A204.1 (cell line): ENCODE data around the gene FOXP4.

Source experiments
- FAIRE-seq: peaks from 2 replicates; lab custom pipeline; 2012; peaks lifted over from hg19 to GRCh38; lab: Jason Lieb, UNC

FOXP4 gene, protein sequence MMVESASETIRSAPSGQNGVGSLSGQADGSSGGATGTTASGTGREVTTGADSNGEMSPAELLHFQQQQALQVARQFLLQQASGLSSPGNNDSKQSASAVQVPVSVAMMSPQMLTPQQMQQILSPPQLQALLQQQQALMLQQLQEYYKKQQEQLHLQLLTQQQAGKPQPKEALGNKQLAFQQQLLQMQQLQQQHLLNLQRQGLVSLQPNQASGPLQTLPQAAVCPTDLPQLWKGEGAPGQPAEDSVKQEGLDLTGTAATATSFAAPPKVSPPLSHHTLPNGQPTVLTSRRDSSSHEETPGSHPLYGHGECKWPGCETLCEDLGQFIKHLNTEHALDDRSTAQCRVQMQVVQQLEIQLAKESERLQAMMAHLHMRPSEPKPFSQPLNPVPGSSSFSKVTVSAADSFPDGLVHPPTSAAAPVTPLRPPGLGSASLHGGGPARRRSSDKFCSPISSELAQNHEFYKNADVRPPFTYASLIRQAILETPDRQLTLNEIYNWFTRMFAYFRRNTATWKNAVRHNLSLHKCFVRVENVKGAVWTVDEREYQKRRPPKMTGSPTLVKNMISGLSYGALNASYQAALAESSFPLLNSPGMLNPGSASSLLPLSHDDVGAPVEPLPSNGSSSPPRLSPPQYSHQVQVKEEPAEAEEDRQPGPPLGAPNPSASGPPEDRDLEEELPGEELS

GRCh38 chr6:41545703-41546474, at the start of gene FOXP4:
Gene FOXP4, plus strand, starts transcription at chr6:41546381. Its CDS starts 19,380 bp downstream, at chr6:41565761.
- no peak for FAIRE-seq

DNA sequence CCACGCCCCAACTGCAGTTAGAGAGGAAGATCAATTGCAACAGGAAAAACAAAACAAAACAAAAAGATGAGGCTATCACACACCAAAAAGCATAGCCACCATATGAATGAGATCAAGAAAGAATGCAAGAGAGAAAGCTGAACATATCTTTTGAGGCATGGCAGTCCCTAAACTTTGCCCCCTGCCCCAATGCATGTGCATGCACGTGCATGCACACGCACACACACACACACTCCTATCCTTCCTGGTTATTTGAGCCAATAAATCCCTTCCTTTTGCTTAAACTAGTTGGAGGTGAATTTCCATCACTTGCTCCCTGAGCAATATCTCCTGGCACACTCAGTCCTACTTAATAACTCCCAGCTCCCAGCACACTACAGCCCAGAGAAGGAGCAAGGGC, 48.6 kb upstream of the FOXP4 start:
- no peak for FAIRE-seq

DNA sequence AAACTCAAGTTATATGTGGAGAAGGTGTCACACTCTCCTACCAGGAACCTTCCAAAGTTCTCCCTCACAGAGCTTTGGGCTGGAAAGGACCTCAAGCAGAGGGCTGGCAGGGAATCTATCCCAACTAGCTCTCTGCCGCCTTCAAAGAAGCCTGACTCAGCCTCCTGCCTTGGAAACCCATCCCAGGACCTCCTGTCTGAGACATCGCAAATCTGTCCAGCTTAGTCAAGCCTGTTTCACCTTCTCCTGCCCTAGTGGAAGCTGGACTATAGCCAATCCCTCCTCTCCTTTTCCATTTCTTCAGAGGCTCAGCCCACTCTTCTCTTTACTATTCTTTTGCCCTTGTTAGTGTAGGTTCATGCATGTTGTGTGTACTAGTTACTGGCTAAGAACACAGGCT, 48.2 kb upstream of the FOXP4 start:
- no peak for FAIRE-seq

DNA sequence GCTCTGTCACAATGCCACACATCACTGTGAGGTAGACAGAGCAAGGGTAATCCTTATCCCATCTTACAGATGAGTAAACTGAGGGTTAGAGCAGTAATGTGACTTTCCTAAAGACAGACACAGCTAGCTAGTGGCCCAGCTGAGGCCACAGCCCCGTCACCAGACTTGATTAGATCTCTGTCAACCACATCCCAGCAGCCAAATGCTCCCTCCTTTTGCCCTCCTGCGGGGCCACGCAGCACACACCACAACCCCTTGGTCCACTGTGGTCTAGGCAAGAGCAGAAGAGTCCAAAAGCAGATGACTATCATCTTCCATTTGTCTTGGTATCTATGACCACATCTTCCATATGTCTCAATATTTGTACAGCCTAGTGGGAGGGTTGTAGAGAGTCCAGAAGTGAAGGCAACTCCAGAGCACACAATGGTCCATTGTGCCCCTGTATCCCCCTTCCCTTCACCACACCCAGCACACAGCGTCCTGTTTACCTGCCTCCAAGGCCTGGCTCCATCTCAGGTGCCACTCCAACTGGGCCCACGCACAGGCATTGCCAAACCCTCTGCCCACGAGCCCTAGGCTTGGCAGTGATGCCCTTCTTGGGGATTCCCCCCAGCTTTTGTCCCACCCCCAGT, 47.1 kb upstream of the FOXP4 start:
- no peak for FAIRE-seq

GRCh38 chr6:41500561-41500960, 45.6 kb upstream of the FOXP4 start:
- no peak for FAIRE-seq

- FAIRE-seq, result no peak
Observed at GRCh38 chr6:41502566-41502916, 43.6 kb upstream of the FOXP4 start.

DNA sequence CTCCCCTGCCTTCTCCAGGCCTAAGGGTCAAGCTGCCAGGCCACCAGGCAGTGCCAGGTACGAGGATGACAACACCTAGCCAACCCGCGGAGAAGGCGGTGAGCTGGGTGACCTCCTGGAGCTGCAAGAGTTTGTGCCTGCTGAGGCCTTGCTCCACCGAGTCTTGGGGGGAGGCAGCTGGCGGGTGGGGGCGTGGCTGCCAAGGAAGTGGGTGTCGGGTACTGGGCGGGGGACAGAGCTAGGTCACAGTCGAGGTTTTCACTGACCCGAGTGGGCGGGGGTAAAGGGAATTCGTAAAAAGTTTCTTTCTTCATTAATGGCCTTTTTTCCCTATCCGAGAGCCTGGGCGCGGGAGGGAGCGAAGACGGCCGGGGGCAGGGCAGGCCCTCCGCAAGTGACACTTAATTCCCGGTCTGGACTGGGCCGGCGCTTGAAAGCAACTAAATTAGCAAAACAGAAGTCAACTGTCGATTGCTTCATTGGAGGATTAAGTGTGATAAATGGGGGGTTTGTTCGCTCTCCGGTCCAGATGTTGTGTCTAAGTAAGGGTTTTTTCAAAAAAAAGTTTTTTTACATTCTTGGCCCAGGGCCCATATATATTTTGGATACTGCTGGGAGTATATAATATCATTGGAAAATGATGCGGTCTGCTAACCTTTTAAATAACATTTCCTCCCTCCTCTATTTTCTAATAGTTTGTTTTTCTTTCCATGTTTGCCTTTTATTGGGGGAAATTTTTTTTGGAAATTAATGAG, 43.1 kb upstream of the FOXP4 start:
- FAIRE-seq, result no peak

DNA sequence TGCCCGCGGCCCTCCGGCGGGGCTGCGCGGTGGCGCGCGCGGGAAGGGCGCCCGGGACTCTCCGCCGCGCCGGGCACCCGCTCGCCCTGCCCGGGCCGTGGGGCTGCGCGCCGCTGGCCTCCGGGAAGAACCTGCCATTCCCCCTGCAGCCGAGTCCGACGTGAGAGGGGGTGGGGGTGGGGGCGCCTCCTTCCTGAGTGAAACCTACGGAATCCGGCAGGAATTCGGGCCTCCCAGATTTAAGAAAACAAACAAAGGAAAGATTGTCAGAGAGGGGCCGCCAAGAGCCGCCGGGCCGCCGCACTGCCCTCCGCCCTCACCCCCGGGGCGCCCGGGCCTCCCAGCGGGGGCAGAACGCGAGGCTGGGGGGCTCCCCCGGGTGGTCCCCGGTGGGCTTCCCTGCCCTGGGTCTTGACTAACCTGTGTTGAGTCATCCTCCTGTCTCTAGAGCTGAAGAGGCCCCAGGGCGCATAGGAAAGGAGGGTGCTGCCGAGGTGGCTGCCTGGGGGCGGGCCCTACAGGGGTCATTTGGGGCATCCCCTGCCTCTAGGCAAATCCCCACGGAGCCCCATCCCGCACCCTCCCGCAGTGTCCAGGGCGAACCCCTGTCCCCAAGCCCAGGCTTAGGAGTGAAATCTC, 42.2 kb upstream of the FOXP4 start:
- no peak for FAIRE-seq

- no peak for FAIRE-seq
Observed at GRCh38 chr6:41504466-41505121, 41.6 kb upstream of the FOXP4 start.

DNA sequence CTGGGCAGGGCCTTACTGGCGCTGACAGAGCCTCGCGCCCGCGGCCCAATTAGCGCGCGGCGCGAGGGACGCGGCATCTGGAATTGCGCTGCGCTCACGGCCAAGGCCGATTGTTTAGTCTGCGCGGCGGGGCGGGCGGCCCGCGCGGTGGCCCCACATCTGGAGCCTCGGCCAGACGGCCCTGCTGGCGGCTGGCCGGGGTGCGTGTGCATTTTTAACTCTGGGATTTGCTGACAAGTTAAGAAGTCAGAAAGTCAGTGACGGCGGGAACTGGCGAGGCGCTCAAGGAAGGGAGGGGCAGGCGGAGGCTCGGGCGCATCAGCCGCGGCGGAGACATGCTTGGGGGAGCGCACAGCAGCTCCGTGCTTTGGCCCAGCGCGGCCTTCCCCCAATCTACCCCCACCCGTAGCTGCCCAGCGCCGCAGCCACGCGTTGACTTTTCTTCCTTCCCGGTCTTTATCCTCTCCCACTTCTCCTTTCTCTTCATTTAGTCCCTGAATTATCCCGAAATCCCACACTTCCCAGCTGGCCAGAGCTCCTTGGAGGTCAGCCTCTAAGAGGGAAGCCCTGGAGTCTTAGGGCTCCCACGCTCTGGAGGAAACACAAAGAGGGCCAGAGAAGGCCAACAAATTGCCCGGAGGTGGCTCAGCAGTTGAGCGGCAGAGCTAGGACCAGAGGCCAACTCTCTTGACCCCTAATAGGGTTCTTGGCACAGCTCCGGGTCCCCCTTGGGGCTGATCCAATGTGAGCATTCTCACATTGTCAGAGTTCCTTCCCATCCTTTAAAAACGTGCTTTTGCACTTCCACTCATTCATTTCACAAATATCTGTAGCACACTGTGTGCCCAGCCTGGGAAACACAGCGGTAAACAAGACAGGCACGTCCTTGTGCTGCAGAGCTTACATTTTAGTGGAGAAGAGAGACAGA, 40.8 kb upstream of the FOXP4 start:
- no peak for FAIRE-seq

DNA sequence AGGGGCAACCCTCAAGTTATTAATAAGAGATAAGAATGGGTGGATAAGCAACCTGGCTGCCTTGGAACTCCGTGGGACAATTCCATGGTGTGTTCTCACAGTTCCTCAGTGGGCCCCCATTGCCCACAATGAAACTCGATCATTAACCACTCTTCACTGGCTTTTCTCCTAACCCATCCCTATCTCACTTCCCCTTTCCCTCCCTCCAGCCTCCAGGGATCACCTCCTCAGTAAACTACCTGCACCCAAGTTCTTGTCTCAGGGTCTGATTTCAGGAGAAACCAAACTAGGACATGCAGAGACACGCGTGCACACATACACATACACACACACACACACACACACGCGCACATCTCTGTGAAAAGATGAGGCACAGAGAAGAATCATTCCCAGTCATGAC, 37.7 kb upstream of the FOXP4 start:
- no peak for FAIRE-seq

- no peak for FAIRE-seq
Observed at GRCh38 chr6:41509580-41509979, 36.6 kb upstream of the FOXP4 start.

DNA sequence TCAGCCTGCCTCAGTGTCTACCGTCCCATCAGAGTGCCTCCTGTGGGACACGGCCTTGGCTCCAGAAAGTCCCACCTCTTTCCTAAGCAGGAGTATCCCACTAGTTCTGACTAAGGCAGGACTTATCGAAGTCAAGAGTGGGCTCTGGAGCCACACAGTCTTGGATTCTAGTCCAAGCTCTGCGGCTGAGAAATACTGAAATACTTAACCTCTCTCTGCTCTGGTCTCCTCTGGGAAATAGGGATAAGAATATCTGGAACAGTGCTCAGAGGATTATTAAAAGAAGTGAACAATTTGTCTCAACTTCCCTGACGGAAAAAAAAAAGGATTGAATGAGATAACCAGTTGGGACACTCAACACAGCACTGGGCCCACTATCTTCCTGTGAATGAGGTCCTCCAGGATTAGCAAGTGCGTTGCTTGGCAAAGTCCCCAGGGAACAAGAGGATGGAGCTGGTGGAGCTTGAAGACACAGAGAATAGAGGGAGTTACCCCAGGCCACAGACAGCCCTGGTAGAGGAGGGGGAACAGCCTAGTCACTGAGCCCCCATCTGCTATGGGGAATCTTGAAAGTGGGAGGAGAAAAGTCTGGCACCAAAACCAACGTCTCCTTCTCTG, 34.6 kb upstream of the FOXP4 start:
- no peak for FAIRE-seq

GRCh38 chr6:41512146-41512701, 34.0 kb upstream of the FOXP4 start:
- FAIRE-seq, result no peak

DNA sequence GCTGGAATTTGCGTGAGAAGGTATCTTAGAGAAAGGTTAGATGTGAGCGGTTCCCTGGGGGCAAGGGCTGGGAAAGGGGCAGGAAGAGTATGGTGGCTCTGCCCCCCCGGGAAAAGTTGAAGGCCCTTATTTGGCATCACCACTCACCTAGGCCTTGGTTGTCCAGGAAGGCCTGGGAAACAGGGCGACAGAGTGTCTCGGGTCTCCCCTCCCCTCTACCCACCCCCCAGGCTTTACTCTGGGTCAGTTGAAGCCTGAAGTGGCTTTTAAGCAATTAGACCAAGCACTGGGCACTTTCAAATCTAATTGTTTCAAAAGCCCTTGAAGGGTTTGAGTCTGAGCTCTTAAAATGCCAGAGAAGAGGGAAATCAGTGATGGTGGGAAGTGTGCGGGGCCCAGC, 30.2 kb upstream of the FOXP4 start:
- FAIRE-seq, result no peak

DNA sequence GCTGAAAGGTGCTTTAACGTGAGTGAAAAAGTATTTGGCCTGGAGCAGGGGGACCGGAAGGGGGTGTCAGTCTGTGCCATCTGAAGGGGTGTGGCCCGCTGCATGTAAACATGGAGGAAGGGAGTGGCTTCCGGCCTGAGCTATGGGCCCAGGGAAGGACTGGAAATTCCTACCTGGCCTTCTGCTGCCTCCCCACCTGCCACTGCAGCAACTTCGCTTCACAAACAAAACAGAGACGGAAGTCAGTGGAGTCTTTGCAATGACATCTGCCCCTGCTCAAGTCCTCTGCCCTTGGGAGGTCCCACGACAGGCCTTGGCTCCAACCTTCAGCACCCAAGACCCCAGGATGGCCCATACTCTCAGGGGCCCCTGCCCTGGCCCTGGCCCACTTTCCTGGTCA, 28.1 kb upstream of the FOXP4 start:
- no peak for FAIRE-seq

DNA sequence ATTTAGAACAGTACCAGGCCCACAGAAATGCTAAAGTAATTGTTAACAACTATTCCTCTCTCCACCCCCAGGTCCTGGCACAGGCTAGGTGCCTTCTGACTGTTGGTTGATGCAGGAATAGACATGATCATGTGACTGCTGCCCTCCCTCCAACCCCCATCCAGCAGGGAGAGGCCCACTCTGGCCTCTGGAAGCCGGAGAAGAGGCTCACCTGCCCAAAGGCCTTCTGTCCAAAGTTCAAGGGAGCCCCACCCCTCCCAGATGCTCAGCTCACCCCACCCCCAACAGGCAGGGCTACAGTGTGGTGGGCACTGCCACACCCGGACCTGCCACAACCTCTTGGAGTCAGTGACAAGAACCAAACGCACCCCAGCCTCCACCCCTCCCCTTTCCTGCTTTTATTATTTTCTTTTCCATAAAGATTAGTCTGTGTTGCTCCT, 26.9 kb upstream of the FOXP4 start:
- FAIRE-seq, result no peak

DNA sequence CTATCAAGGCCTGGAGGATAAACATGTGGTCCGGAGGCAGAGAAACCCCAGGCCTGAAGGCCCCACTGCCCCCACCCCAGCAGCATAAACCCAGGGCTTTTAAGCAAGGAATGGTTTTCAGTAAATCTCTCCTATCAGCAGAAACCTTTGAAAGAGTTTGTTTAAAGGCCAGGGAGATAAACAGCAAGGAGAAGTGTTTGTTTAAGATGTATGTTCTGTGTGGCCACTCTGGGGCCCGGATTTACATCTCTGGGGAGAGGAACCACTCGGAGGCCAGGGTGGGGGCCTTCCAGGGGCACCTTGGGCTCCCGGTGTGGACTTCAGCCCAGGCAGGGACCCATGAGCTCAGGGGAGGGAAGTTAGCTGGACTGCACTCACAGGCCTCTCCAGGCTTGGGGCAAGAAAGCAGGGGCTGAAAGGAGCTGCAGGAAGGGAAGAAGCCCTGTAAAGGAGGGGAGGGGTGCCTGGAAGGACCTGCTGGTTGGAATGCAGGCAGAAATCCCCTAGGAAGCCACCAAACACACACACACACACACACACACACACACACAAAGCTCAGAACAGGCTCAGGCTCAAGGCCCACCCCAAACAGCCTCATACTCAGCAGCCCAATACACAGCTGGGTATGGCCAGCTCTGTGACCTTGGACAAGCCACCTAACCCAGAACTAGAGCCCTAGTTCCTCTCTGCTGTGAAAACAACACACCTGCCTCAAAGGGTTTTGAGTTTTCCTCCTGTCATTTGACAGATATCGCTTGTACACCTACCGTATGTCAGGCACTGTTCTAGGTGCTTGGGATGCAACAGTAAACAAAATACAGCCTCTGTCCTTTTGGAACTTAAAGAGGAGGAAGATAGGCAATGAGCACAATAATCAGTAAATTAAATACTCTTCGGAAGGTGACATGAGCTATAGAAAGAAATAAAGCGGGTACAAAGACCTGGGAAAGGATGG, 26.2 kb upstream of the FOXP4 start:
- no peak for FAIRE-seq
